Amniotic epithelial cell (primary cell): Measurements from ENCODE around the gene CDH22.

Experiments used
- DNase-seq: peaks from one replicate; pipeline ENCODE4 v3.0.0-alpha.2; 2010; ENCODE audit warnings: low read depth

Gene CDH22

GRCh38 chr20:46169245-46170171 is 138.8 kb downstream of the CDH22 start:
- no peak for DNase-seq

- no peak for DNase-seq
These were observed 139.9 kb downstream of the CDH22 start for GRCh38 chr20:46168438-46168837.

- DNase-seq = no peak
These were observed 141.2 kb downstream of the CDH22 start for GRCh38 chr20:46167080-46167479.

DNA sequence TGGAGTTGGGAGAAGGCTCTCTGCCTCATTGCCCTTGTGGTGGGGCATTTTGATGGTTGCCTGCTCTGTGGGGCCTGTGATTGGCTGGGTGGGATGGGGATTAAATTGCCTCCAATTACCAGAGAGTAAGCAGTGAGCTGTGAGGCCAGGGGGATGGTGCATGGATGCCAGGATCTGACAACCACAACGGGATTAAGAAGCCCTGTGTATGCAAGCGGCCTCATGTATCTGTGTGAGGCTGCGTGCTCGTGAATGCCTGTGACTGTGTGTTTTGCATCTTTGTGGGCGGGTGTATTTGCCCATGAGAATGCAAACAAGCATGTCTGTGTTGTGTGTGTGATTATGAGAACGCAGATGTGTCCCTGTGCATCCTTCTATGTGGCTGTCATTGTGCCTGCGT is 144.0 kb downstream of the CDH22 start:
- no peak for DNase-seq

- no peak for DNase-seq
These were observed 146.4 kb downstream of the CDH22 start for GRCh38 chr20:46161921-46162320.

- no peak for DNase-seq
These were observed 147.6 kb downstream of the CDH22 start for GRCh38 chr20:46160661-46161060.

DNA sequence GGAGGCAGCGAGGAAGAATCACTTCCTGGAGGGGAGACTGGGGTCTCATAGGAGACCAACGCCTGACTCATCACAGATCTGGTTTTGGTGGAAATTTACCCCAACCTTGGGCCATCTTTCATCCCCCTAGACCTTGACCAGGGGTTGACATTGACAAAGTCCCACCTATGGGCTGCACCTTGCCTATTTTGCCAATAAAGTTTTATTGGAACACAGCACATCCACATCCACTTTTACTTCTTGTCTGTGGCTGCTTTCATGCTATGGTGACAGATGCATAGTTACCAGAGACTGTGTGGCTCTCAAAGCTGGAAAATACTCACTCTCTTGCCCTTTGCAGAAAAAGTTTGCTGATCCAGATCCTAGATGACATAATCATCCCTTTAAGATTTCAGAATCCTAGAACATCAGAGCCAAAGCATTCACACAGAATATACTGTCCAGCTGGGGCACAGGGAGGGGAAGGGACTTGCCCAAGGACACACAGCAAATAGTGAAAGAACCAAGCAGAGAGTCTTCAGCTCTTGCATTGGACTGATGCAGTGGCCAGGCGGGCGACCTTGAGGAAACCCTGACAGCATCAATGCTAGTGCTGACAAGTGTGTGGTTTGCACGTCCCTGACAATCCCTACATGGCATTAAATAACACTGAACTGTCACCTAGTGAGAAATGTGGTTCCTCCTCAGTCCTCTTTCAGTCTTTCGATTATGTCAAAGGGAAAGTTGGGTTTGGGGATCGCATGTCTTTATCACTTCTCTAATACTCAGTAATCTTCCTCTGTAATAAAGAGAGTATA is 149.0 kb downstream of the CDH22 start:
- DNase-seq = no peak

GRCh38 chr20:46158476-46158987 is 149.8 kb downstream of the CDH22 start:
- DNase-seq = no peak

DNA sequence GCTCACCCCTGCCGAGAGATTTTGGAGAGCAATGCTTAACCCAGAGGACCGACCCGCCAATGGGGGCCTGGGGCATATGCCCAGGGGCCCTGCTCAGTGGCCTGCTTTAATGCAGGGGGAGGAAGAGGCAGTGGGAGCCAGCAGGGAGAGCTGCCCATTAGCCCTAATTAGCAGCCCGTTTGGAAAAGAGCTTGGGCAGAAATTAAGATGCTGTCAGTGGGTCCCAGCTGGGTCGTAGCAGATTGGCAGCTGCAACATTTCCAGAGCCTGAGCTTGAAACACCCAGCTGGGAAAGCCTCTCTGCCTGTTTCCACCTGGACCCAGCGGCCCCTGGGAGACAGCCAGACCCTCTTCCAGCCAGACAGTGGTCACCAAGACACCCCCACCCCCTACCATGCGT is 150.7 kb downstream of the CDH22 start:
- no peak for DNase-seq

DNA sequence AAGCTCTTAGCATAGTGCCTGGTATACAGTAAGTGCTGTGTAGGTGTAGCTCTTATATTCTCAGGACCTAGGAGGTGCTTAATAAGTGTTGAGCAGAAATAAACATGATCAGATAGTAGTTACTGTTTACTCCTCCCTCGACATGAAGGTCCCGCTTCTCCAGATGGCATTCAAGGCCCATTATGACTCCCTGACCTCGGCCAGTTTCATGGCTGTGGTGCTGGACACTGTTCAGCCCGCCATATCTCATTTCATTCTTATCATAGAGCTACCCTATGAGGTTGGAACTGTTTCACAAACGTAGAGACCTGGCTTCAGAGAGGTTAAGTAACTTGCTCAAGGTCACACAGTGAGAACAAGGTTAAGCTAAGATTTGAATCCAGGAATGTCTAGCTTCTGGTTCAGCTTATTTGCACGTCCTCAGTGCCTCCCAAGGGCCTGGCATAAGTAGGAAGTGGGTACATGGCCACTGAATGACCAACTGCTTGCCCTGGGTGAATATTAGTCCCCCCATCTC is 151.2 kb downstream of the CDH22 start:
- no peak for DNase-seq

- no peak for DNase-seq
These were observed 152.2 kb downstream of the CDH22 start for GRCh38 chr20:46156065-46156464.

DNA sequence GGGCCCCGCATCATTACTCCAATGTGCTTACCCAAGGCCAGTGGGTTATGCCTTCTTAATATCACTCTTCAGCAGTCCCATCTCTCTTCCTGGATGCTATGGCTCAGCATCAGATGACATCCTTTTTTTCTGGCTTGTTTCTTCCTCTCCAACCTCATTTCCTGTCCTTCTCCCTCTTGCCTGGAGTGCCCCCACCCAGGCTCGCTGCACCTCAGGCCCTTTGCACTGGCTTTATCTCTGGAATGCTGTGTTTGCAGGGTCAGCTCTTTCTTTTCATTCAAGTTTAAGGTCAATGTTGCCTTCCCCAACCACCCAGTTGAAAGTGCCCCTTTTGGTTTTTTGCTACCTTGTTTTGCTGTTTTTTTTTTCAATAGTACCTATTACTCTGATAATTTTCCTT is 153.5 kb downstream of the CDH22 start:
- no peak for DNase-seq

DNA sequence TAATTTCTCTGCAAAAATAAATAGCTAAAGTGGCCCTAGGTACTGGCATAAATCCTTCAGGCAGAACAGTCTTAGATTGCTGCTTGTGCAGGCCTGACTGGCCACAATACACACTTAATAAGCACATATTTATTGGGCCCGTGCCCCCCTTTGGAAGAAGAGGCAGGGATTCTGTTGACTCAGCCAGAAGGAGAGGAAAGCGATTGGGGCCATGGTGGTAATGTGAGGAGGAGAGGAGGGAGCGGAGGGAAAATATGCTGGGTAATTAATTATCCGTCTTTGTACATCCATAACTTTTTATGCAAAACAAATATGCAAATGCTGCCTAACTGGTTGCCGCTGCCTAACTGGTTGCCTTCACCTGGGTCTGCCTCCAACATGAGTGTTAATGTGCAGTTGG is 154.0 kb downstream of the CDH22 start:
- no peak for DNase-seq

GRCh38 chr20:46152824-46153586 is 155.3 kb downstream of the CDH22 start:
- no peak for DNase-seq

GRCh38 chr20:46151936-46152335 is 156.4 kb downstream of the CDH22 start:
- DNase-seq = no peak

DNA sequence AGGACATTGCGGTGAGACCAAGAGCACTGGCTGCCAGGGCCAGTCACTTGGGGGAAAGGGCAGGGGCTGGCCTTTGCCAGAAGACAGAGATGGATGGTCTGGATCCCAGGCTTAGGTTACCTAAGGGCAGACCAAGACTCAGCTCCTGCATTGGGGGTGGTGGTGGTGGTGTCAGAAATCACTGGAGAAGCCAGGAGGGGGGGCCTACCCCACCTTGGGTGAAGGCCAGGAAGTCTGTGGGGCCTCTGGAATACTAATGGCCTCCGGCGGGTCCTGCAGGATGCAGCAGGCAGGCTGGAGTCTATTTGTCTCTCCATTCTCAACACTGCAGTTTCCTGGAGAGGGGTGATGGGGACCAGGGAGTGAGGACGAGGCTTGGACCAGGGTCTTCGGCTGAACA is 157.4 kb downstream of the CDH22 start:
- no peak for DNase-seq

- DNase-seq = no peak
These were observed 159.7 kb downstream of the CDH22 start for GRCh38 chr20:46148313-46149208.

GRCh38 chr20:46145713-46146112 is 162.6 kb downstream of the CDH22 start:
- DNase-seq = no peak

GRCh38 chr20:46144432-46145025 is 163.8 kb downstream of the CDH22 start:
- no peak for DNase-seq

GRCh38 chr20:46142124-46142523 is 166.2 kb downstream of the CDH22 start:
- no peak for DNase-seq
